ENCODE results near the gene IL4I1.

IL4I1 gene

DNA sequence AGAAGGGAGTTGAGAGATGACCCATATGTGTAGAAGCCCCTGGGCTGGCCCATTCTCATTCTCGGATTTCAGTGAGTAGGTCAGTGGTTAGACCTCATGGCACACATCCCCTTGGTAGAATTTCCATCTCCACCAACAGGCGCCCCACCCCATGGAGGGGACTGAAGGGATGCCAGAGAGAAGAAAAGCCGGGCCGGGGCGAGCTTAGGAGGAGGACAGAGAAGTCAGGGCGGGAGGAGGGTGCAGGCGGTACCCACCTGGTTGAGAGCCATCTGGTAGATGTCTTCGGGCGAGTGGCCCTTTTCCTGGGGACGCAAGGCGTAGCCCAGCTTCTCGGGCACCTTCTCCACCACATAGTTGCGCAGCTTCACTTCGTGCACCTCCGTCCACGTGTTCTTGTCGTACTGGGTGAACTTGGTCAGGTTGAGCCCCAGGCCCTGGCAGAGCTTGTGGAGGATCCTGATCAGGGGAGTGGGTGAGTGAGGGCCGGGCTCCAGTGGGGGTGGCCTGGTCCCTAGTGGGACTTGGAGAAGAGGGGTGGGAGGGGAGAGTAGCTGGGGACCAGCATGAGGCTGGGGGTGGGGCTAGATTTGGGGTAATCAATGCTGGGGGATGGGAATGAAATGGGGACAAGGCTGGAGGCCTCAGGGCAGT lies 2.5 kb downstream of the IL4I1 start:
- DNase-seq (ENCODE audit: extremely low read depth, insufficient read length), result no peak
- Histone ChIP-seq H3K27me3 (replicated peaks; ENCODE audit: control insufficient read depth, insufficient read depth, low read length) (no peaks in the 10 kb centered on the region), H3K36me3 (ENCODE audit: control insufficient read depth, insufficient read depth, low read length) (peaks cover 27% of the 10 kb centered on the region), H3K4me3 (replicated peaks; ENCODE audit: low read depth, low read length) (peak overlapping the region; percentile 80)
- TF ChIP-seq CTCF (IDR thresholded peaks at IDR 0.05; ENCODE audit: insufficient read depth, low read length, poor library complexity, severe bottlenecking), result no peak

- H3K36me3 ChIP-seq (ENCODE audit: control insufficient read depth, insufficient read depth, low read length), result peaks cover 29% of the 10 kb centered on the region
- TF ChIP-seq CTCF (IDR thresholded peaks at IDR 0.05; ENCODE audit: insufficient read depth, low read length, poor library complexity, severe bottlenecking), result no peak
- peak overlapping the region; percentile 49 for H3K4me3 ChIP-seq (replicated peaks; ENCODE audit: low read depth, low read length)
- H3K27me3 ChIP-seq (replicated peaks; ENCODE audit: control insufficient read depth, insufficient read depth, low read length), result no peaks in the 10 kb centered on the region
- no peak for DNase-seq (ENCODE audit: extremely low read depth, insufficient read length)
Measured at GRCh38 chr19:49892716-49893115, 4.0 kb downstream of the IL4I1 start.

DNA sequence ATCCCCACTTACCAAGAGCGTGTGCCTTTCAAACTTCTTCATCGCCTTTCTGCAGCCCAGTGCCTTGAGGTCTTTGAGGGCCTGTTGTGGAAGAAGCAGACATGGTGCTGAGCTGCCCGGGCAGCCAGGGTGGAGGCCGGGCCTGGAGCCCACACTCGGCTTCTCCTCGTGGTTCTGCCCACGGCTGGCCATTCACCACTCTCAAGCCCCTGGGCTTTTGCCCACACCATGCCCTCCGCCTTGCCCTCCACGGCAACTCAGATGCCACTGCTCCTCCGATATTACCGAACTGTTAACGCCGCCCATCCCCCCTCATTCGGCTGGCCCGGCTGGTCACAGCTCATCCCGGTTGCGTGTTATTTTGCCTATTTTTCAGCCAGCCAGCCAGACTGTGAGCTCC lies 5.3 kb downstream of the IL4I1 start:
- Histone ChIP-seq H3K4me3 (replicated peaks; ENCODE audit: low read depth, low read length) (no peak overlapping the region), H3K27me3 (replicated peaks; ENCODE audit: control insufficient read depth, insufficient read depth, low read length) (no peaks in the 10 kb centered on the region), H3K36me3 (ENCODE audit: control insufficient read depth, insufficient read depth, low read length) (peaks cover 29% of the 10 kb centered on the region)
- no peak for DNase-seq (ENCODE audit: extremely low read depth, insufficient read length)
- no peak for TF ChIP-seq CTCF (IDR thresholded peaks at IDR 0.05; ENCODE audit: insufficient read depth, low read length, poor library complexity, severe bottlenecking)

DNA sequence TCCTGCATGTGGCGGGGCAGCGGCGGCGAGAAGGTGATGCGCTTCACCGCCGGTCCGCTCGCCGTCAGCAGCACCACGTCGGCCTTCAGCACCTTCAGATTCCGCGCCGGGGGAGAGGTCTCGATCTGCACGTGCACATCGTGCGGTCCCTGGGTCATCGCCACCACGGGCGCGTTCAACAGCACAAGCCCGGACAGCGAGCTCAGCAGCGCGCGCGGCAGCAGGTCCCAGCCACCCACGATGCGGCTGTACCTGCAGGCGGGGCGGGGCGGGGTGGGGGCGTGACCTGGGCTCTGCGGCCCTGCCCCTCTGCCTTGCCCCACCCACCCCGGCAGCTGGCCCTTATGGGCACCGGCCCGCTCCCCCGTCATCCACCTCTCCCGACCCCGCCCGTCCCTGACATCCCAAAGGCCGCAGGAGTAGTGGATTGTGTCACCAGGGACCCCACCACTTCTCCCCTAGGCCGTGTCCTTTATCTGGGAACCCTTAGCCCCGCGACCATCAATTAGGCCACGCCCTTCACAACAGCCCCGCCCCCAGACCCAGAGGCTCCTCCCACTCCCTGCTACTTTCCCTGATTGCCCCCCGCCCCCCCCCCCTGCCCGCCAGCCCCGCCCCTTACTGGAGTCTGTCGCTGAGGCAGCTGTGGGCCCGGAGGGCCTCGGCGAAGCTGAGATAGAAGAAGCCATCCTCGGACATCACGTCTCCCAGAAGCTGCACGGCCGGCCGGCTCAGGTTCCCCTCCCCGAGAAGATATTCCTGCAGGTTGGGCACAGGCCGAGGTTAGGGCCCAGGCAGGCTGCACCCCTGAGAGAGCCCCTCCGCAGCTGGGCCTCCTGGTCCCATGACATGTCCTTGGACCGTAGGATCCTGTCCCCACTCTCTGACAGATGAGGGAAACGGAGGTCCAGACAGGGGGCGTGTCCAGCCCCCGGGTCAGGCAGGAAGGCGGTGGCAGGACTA lies 6.1 kb downstream of the IL4I1 start:
- no peak for TF ChIP-seq CTCF (IDR thresholded peaks at IDR 0.05; ENCODE audit: insufficient read depth, low read length, poor library complexity, severe bottlenecking)
- Histone ChIP-seq H3K36me3 (ENCODE audit: control insufficient read depth, insufficient read depth, low read length) (peaks cover 29% of the 10 kb centered on the region), H3K27me3 (replicated peaks; ENCODE audit: control insufficient read depth, insufficient read depth, low read length) (no peaks in the 10 kb centered on the region), H3K4me3 (replicated peaks; ENCODE audit: low read depth, low read length) (peak overlapping the region; percentile 37)
- DNase-seq (ENCODE audit: extremely low read depth, insufficient read length), result peak; percentile 85

- Histone ChIP-seq H3K27me3 (replicated peaks; ENCODE audit: control insufficient read depth, insufficient read depth, low read length) (no peaks in the 10 kb centered on the region), H3K36me3 (ENCODE audit: control insufficient read depth, insufficient read depth, low read length) (peaks cover 29% of the 10 kb centered on the region), H3K4me3 (replicated peaks; ENCODE audit: low read depth, low read length) (no peak overlapping the region; the same call in 1 of the 2 replicates)
- TF ChIP-seq CTCF (IDR thresholded peaks at IDR 0.05; ENCODE audit: insufficient read depth, low read length, poor library complexity, severe bottlenecking), result peak; percentile 41
- DNase-seq (ENCODE audit: extremely low read depth, insufficient read length), result no peak
Measured at GRCh38 chr19:49889687-49890348, 6.9 kb downstream of the IL4I1 start.

Data from GM06990 (cell line).